SK-N-DZ (cell line): ENCODE data around the gene SPRYD4. TPM values are rescaled to one million over a fixed set of nuclear protein-coding genes. Genes with fewer than 3 reads are reported as not detected.
"Not testable (repeated sequence)": the region's sequence is repeated elsewhere in the genome, so short reads cannot be mapped to it uniquely, and the experiment has no call there.

Experiments
- DNase-seq: peaks from one replicate; pipeline ENCODE4 v3.0.0-alpha.2; 2015; ENCODE audit warnings: low spot score
- polyA plus RNA-seq, 2 experiments: library from polyadenylated mRNA; depleted of rRNA; stranded (reverse); fragments of >200 nt; gene quantifications; 2 replicates each; pipeline ENCODE4 v1.2.3, GENCODE V29; 2014

Gene SPRYD4
- 3.0 and 4.1 TPM in 2 replicates for polyA plus RNA-seq (2014; cell fraction: cytosol; rRNA removed)
- polyA plus RNA-seq (2014; cell fraction: nucleus; rRNA removed), result 2.7 and 3.8 TPM in 2 replicates

- DNase-seq, result peak; percentile 94
Measured at GRCh38 chr12:56468216-56469006, at the start of gene SPRYD4. Gene SPRYD4, plus strand, starts transcription at chr12:56468578. Its CDS starts 14 bp downstream, at chr12:56468592.

DNA sequence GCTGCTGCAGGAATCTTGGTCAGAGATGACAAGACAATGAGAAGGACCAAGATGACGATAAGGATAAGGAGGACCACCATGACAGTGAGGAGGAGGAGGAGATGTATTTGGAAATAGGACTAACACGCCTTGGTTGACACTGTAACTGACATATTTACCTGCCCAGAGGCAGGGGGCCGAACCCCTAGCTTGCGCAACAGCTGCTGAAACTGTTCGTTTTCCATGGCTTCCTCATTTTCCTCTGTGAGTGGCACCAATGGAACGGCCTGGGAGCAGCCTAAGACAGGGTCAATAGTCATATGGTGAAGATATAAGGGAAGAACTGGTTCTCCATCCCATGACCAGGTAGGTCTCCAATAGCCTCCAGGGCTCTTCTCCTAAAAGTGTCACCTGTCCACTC, 48.0 kb upstream of the SPRYD4 start:
- no peak for DNase-seq

DNA sequence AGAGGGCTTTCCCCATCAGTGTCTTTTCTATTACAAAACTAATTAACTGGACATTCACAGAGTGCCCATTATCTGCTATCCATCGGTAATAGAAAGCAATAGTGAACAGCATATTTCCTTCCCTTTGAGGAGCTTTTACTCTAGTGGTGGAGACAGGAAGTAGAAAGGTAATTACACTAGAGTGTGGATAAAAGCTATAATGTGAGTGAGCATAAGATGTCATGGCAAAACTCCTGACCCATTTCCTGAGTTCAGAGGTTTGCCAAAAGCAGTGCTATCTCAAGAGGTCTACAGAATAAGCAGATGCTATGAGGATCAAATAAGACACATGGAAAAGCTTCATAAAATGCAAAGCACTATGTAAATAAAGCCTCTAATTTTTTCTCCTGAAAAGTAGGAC, 43.2 kb upstream of the SPRYD4 start:
- DNase-seq, result no peak

DNA sequence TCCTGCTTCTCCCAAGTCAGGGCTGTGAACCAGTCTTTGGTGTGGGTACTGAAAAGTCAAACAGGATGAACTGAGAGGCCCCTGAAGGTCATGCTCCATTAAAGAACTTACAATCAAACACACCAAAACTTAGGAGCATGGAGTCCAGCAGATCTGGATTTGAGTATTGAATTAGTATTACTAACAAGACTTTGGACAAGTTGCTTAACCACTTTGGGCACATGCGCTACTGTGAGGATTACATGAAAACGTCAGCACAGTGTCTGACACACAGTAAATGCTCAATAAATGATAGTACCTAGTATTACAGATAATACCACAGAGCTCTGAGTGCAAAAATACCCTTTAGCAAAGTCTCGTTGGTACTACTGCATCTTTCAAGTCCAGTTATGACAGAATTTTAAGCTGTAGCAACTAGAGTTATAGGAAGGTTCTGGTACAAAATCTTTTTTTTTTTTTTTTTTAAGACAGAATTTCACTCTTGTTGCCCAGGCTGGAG, 42.4 kb upstream of the SPRYD4 start:
- DNase-seq, result no peak

DNA sequence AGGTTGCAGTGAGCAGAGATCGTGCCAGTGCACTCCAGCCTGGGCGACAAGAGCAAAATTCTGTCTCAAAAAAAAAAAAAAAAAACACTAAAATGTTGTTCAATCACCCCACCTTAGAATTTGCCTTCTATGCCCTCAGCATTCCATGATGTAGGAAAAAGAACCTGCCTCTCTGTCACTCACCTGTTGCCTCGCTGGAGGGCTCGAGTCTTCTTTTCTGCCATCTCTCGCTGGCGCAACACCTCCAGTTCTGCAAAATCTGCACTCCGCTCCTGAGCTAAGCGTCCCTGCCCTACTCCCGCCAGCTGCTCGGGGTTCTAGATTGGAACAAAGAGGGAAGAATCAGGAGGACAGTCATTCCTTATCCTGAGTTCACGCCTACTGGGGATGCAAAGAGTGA, 37.1 kb upstream of the SPRYD4 start:
- DNase-seq, result no peak

DNA sequence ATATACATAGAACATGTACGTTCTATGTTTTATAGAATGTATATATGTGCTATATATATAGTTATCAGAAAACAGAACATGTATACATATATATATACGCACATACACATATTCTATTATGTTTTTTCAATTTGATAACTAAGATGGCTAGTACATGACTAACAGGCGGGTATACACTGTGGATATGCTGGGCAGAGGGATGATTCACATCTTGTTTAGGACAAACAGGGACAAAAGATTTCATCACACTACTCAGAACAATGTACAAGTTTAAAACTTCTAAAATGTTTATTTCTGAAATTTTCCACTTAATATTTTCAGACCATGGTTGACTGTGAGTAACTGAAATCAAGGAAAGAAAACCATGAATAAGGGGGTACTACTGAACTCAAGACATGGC, 36.5 kb upstream of the SPRYD4 start:
- no peak for DNase-seq

DNA sequence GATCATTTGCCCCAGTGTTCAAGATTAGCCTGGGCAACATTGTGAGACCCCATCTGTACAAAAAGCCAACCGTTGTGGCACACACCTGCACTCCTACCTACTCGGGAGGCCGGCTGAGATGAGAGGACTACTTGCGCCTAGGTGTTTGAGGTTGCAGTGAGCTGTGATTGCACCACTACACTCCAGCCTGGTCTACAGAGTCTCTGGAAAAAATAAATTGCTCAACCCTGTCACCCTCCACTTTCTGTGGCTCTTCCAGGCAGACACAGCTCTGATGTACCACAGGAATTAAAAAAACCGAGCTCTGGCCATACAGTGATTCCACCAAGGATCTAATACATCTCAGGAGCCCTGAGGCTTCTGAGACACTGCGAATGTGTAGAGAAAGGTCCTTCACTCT, 33.5 kb upstream of the SPRYD4 start:
- DNase-seq, result no peak

GRCh38 chr12:56437430-56438176, 30.8 kb upstream of the SPRYD4 start:
- DNase-seq, result no peak

- not testable (repeated sequence) for DNase-seq
Measured at GRCh38 chr12:56443208-56443607, 25.2 kb upstream of the SPRYD4 start.

- peak; percentile 96 for DNase-seq
Measured at GRCh38 chr12:56448860-56449621, 19.3 kb upstream of the SPRYD4 start, which contains the start of gene TIMELESS. Gene TIMELESS, minus strand, starts transcription at chr12:56449426. Its CDS starts 15,256 bp downstream, at chr12:56434170.

GRCh38 chr12:56449622-56449984, 18.8 kb upstream of the SPRYD4 start:
- no peak for DNase-seq

GRCh38 chr12:56450241-56450640, 18.1 kb upstream of the SPRYD4 start:
- DNase-seq, result no peak

DNA sequence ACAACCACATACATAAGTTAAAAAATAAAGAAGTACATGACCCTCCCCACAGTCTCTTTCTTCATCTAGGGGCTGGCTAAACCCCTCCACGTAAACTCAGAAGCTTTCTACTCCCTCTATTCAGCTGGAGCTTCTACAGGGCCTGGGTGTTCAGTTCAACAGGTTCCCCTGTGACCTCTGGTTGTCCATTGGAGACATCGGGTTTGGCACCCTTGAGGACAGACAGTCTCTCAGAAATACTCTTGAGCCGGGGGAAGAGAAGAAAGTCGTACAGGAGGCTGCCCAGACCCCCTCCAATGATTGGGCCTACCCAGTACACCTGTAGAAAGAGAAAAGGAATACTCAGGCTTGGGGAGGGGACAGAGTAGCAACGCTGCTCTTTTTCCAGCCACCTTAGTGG, 17.2 kb upstream of the SPRYD4 start:
- DNase-seq, result no peak

DNA sequence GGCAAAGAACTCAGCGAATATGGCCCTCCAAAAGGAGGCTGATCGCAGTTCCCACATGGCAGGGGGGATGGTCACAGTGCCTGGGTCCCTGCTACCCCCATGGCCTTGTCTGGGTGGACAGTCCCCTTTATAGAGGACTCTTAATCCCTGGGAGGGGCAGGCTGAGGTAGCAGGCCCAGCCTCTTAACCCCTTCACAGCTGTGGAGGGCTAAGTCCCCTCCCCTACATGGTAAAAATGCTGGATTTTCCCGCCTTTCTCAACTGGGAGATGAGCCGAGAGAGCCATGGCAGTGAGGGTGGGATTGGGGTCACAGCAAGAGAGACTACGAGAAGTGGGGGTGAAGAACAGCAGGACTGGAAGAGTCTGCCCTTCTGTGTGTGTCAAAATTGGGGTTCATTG, 13.8 kb upstream of the SPRYD4 start, which contains the start of gene MIP:
MIP (minus strand) TSS at position 101 of the 400 bp plus-strand sequence; CDS start at position 57, 44 bp downstream.
- DNase-seq, result no peak

DNA sequence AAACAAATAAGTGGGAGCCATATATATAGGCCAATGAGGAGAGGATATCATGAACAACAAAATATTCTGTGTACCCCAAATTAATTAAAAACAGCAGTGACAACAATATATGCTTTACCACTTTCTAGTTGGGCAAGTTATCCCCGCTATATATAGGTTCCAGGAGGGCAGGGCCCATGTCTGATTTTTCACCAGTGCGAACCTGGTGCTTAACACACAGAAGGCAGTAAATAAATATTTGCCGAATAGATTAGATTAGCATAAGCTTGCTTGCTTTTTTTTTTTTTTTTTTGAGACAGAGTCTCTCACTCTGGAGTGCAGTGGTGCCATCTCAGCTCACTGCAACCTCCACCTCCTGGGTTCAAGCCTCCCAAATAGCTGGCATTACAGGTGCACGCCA, 10.6 kb upstream of the SPRYD4 start:
- no peak for DNase-seq

- DNase-seq, result no peak
Measured at GRCh38 chr12:56461235-56462159, 6.9 kb upstream of the SPRYD4 start.

GRCh38 chr12:56462565-56462964, 5.8 kb upstream of the SPRYD4 start:
- DNase-seq, result no peak

GRCh38 chr12:56469007-56469930, 891 bp downstream of the SPRYD4 start:
- peak; percentile 32 for DNase-seq

GRCh38 chr12:56474389-56474788, 6.0 kb downstream of the SPRYD4 start:
- DNase-seq, result no peak
